Cardiac fibroblast (primary cell): ENCODE data around the gene POMP.

Experiments
- DNase-seq, 2 donors: peaks; one replicate each; pipeline versions ENCODE4 v3.0.0 to v3.0.0-alpha.2; 2010; ENCODE audit warnings: low read depth in 2 of 2
- H3K4me3 ChIP-seq, 2 donors: replicated peaks in 1 of 2; 1 replicate in 1 of 2; 2 replicates in 1 of 2; pipeline ENCODE4 v1.5.1; 2011; ENCODE audit warnings: low read depth in 2 of 2, low read length in 2 of 2, mild to moderate bottlenecking in 2 of 2, moderate library complexity in 1 of 2
- CTCF ChIP-seq: IDR thresholded peaks from one replicate; pipeline ENCODE4 v1.5.1; 2011; ENCODE audit warnings: low read depth, mild to moderate bottlenecking, low read length, inconsistent platforms

The POMP gene

GRCh38 chr13:28624707-28625432 is 34.1 kb upstream of the POMP start:
- H3K4me3 ChIP-seq: no peak overlapping the region
- no peak for TF ChIP-seq CTCF
- DNase-seq: no peak

GRCh38 chr13:28626266-28626665 is 32.7 kb upstream of the POMP start:
- H3K4me3 ChIP-seq: no peak overlapping the region
- DNase-seq: no peak
- TF ChIP-seq CTCF: no peak

- no peak overlapping the region for H3K4me3 ChIP-seq
- no peak for TF ChIP-seq CTCF
- no peak for DNase-seq
Observed at GRCh38 chr13:28628241-28628640, 30.7 kb upstream of the POMP start.

GRCh38 chr13:28630869-28631268 is 28.1 kb upstream of the POMP start:
- H3K4me3 ChIP-seq: no peak overlapping the region
- no peak for DNase-seq
- TF ChIP-seq CTCF: no peak

GRCh38 chr13:28631801-28632200 is 27.1 kb upstream of the POMP start:
- no peak for TF ChIP-seq CTCF
- peak in 1 of 2 donors; percentile 17 for DNase-seq
- no peak overlapping the region for H3K4me3 ChIP-seq

GRCh38 chr13:28636069-28636468 is 22.9 kb upstream of the POMP start:
- no peak overlapping the region for H3K4me3 ChIP-seq
- TF ChIP-seq CTCF: no peak
- peak in 1 of 2 donors; percentile 52 for DNase-seq

GRCh38 chr13:28636677-28637317 is 22.1 kb upstream of the POMP start:
- TF ChIP-seq CTCF: peak; percentile 94
- peak; percentile 79 to 81 for DNase-seq
- H3K4me3 ChIP-seq: no peak overlapping the region
